HepG2 (cell line): ENCODE results near the gene SURF6. TPM values are rescaled to one million over a fixed set of nuclear protein-coding genes. Genes with fewer than 3 reads are reported as not detected.

Source experiments
- ATF4 ChIP-seq, 2 experiments: fragments of 450-650 bp in 1 of 2; sonication (generic) in 1 of 2; formaldehyde crosslinking; IDR thresholded peaks; 2 replicates each; pipeline versions ENCODE4 v1.5.0 to v1.8.0; 2020 to 2022; ENCODE audit warnings: mild to moderate bottlenecking in 1 of 2, missing genetic modification reagents in 1 of 2
- CBX5 ChIP-seq: sonication (generic); formaldehyde crosslinking; IDR thresholded peaks from 2 replicates; pipeline ENCODE4 v1.4.0; 2020; ENCODE audit warnings: missing genetic modification reagents, borderline replicate concordance
- CENPT ChIP-seq: sonication (generic); formaldehyde crosslinking; IDR thresholded peaks from 2 replicates; pipeline ENCODE4 v1.8.0; 2022; ENCODE audit warnings: low read depth, mild to moderate bottlenecking, moderate library complexity, missing genetic modification reagents
- CERS6 ChIP-seq: sonication (generic); formaldehyde crosslinking; IDR thresholded peaks from 2 replicates; pipeline ENCODE4 v1.5.0; 2020; ENCODE audit warnings: missing genetic modification reagents
- CSRNP1 ChIP-seq: sonication (generic); formaldehyde crosslinking; IDR thresholded peaks from 2 replicates; pipeline ENCODE4 v1.8.1; 2023; ENCODE audit warnings: mild to moderate bottlenecking, missing genetic modification reagents
- DNMT3B ChIP-seq: conservative IDR thresholded peaks from 2 replicates; pipeline ENCODE4 v1.6.1; 2016; ENCODE audit warnings: missing biosample characterization, control low read depth
- FOXP4 ChIP-seq: sonication (generic); formaldehyde crosslinking; IDR thresholded peaks from 2 replicates; pipeline ENCODE4 v1.4.0; 2020; ENCODE audit warnings: missing genetic modification reagents
- NONO ChIP-seq, 2 experiments: fragments of 450-650 bp in 1 of 2; sonication (generic) in 1 of 2; formaldehyde crosslinking in 1 of 2; IDR thresholded peaks in 1 of 2; conservative IDR thresholded peaks in 1 of 2; 2 replicates each; pipeline versions ENCODE4 v1.6.1 to v1.8.0; 2017 to 2022; ENCODE audit warnings: mild to moderate bottlenecking in 1 of 2, missing genetic modification reagents in 1 of 2, moderate library complexity in 1 of 2
- SMARCC2 ChIP-seq: fragments of 450-650 bp; IDR thresholded peaks from 2 replicates; pipeline ENCODE4 v1.6.1; 2017; ENCODE audit warnings: antibody characterized with exemption, mild to moderate bottlenecking
- SMC3 ChIP-seq: IDR thresholded peaks from 2 replicates; pipeline ENCODE4 v1.6.1; 2011; ENCODE audit warnings: low read length, improper control_type of control experiment
- TBP ChIP-seq: sonication (generic); formaldehyde crosslinking; IDR thresholded peaks from 2 replicates; pipeline ENCODE4 v1.5.0; 2020; ENCODE audit warnings: missing genetic modification reagents
- ZMAT3 ChIP-seq: sonication (generic); formaldehyde crosslinking; conservative IDR thresholded peaks from 2 replicates; pipeline ENCODE4 v1.7.0; 2021; ENCODE audit warnings: missing genetic modification reagents
- ZMYM4 ChIP-seq: sonication (generic); formaldehyde crosslinking; IDR thresholded peaks from 2 replicates; pipeline ENCODE4 v1.8.1; 2023; ENCODE audit warnings: mild to moderate bottlenecking, missing genetic modification reagents
- ZNF260 ChIP-seq: sonication (generic); formaldehyde crosslinking; IDR thresholded peaks from 2 replicates; pipeline ENCODE4 v1.4.0; 2020; ENCODE audit warnings: missing genetic modification reagents, low read depth, mild to moderate bottlenecking, borderline replicate concordance
- ZNF280B ChIP-seq: sonication (generic); formaldehyde crosslinking; IDR thresholded peaks from 2 replicates; pipeline ENCODE4 v1.5.0; 2020; ENCODE audit warnings: missing genetic modification reagents, mild to moderate bottlenecking, borderline replicate concordance
- ZNF503 ChIP-seq: sonication (generic); formaldehyde crosslinking; IDR thresholded peaks from 2 replicates; pipeline ENCODE4 v1.4.0; 2020; ENCODE audit warnings: missing genetic modification reagents
- ZNF550 ChIP-seq: sonication (generic); formaldehyde crosslinking; IDR thresholded peaks from 2 replicates; pipeline ENCODE4 v1.4.0; 2020; ENCODE audit warnings: mild to moderate bottlenecking, missing genetic modification reagents, borderline replicate concordance
- ZNF572 ChIP-seq: sonication (generic); formaldehyde crosslinking; IDR thresholded peaks from 2 replicates; pipeline ENCODE4 v1.5.1; 2020; ENCODE audit warnings: mild to moderate bottlenecking, missing genetic modification reagents
- polyA plus RNA-seq, 8 experiments: library from polyadenylated mRNA; depleted of rRNA in 3 of 8; stranded (reverse) in 7 of 8; unstranded in 1 of 8; fragments of >200 nt; fragmentation: Illumina TruSeq in 4 of 8; extraction: Trizol in 4 of 8; gene quantifications; 2 replicates each; pipeline versions ENCODE4 v1.2.1 to v1.2.3, GENCODE V29; 2011 to 2016; ENCODE audit warnings: low read depth in 4 of 8, missing spikeins in 1 of 8, mixed read lengths in 1 of 8; ENCODE audit not compliant: insufficient read depth in 1 of 8
- total RNA-seq, 5 experiments: library from RNA; depleted of rRNA; stranded (reverse); fragments of >200 nt; fragmentation: Illumina TruSeq; extraction: Trizol; gene quantifications; 2 replicates each; pipeline ENCODE4 v1.2.3, GENCODE V29; 2016; ENCODE audit warnings: low read depth in 1 of 5

SURF6 gene
- total and polyA plus RNA-seq, 2 of the 13 experiments (the other 11 are each of a cell fraction or from before 2014, with no cell fraction given) = 5.9 to 14.7 TPM

- TF ChIP-seq CENPT (CRISPR knock-in tag) (no peak), CBX5 (peak; percentile 86), ZMYM4 (CRISPR knock-in tag) (peak; percentile 84), ZMAT3 (peak; percentile 52; the same call in 1 of the 2 replicates), CERS6 (CRISPR knock-in tag) (no peak), SMC3 (no peak), ZNF503 (CRISPR knock-in tag) (peak; percentile 83; the same call in 1 of the 2 replicates), CSRNP1 (CRISPR knock-in tag) (peak; percentile 93), TBP (CRISPR knock-in tag) (no peak), DNMT3B (peak; percentile 32; the same call in 1 of the 2 replicates), SMARCC2 (no peak), ZNF572 (CRISPR knock-in tag) (peak; percentile 94), ZNF550 (no peak), FOXP4 (peak; percentile 78), ZNF260 (CRISPR knock-in tag) (no peak), NONO (IDR thresholded peaks at IDR 0.05) (no peak), NONO (CRISPR knock-in tag; conservative IDR thresholded peaks at IDR 0.05) (peak; percentile 99), ZNF280B (0 out of 2 replicates have a peak, but pooled peaks have one; percentile 23), ATF4 (CRISPR knock-in tag; IDR thresholded peaks at IDR 0.05) (peak in 1 of 2 experiments; percentile 66; a peak in 2 of 4 replicates)
These were observed at the start of gene SURF6 (continued) for GRCh38 chr9:133335924-133336811.
